Measurements from ENCODE around the gene MLC1. TPM values are rescaled to one million over a fixed set of nuclear protein-coding genes. Genes with fewer than 3 reads are reported as not detected.

Gene MLC1
- total and polyA plus RNA-seq, 10 of the 15 experiments (the other 5 are each of a cell fraction or from before 2014, with no cell fraction given) = 0.03 to 0.15 (median 0.07) TPM; not detected in 7

GRCh38 chr22:50061824-50062355 lies 23.3 kb downstream of the MLC1 start:
- DNase-seq (ENCODE audit: low read depth, low spot score) (no peak), FAIRE-seq (no peak), ATAC-seq (no peak)
- no peaks in the 10 kb centered on the region for H3K79me2 ChIP-seq (ENCODE audit: control insufficient read depth, insufficient read depth, low read length)
- no peak overlapping the region for H3K27ac ChIP-seq (ENCODE audit: control insufficient read depth, insufficient read depth)
- no TSS peak for BruUV-seq (replicated peaks)
- 37% methylated on average over 11 of the region's 17 CpGs for WGBS (ENCODE audit: insufficient coverage, insufficient replicate concordance, low lambda C conversion rate, missing lambda C conversion rate)
- H3K4me2 ChIP-seq (ENCODE audit: control insufficient read depth, insufficient read depth) = no peak overlapping the region
- ChIA-PET SMC1A (ENCODE audit: uncharacterized antibody, unreplicated experiment) (no interaction called here), CTCF (no interaction called here), RAD21 (ENCODE audit: unreplicated experiment) (no interaction called here), POLR2A (no interaction called here)
- H4K20me1 ChIP-seq (ENCODE audit: control insufficient read depth, insufficient read depth) = no peaks in the 10 kb centered on the region
- H3K4me3 ChIP-seq = no peak overlapping the region
- intact Hi-C loops (cut with micrococcal nuclease; ENCODE audit: unreplicated experiment) = no loop called here
- no peak overlapping the region for H2AFZ ChIP-seq (ENCODE audit: control insufficient read depth, low read depth, low read length)
- no peaks in the 10 kb centered on the region for H3K4me1 ChIP-seq (ENCODE audit: control insufficient read depth, insufficient read depth, low read length)
- H3K27me3 ChIP-seq (replicated peaks in 1 of 2; ENCODE audit: control insufficient read depth in 2 of 2, insufficient read depth in 2 of 2, low read length in 1 of 2) = no peaks in the 10 kb centered on the region; a peak in 2 of 4 replicates
- no peaks in the 10 kb centered on the region for H3K9me3 ChIP-seq (replicated peaks; ENCODE audit: control insufficient read depth, insufficient read depth, low read length)
- no peaks in the 10 kb centered on the region for H3K36me3 ChIP-seq (ENCODE audit: control insufficient read depth in 2 of 2, insufficient read depth in 2 of 2, low read length in 1 of 2)
- no peak overlapping the region for H3K9ac ChIP-seq (ENCODE audit: control insufficient read depth, insufficient read depth, low read length)
- TF ChIP-seq SMAD5 (IDR thresholded peaks at IDR 0.05; ENCODE audit: low read depth) (no peak), ZBTB4 (CRISPR knock-in tag; IDR thresholded peaks at IDR 0.05) (no peak), SIX5 (IDR thresholded peaks at IDR 0.05; ENCODE audit: low read depth, low read length, severe bottlenecking) (no peak), ZZZ3 (IDR thresholded peaks at IDR 0.05; ENCODE audit: control insufficient read depth, insufficient read length, low read depth) (no peak), NFIC (IDR thresholded peaks at IDR 0.05; ENCODE audit: low read depth, low read length) (no peak), CREB1 (IDR thresholded peaks at IDR 0.05; ENCODE audit: low read depth) (no peak), RELB (IDR thresholded peaks at IDR 0.05; ENCODE audit: low read depth) (no peak), WRNIP1 (IDR thresholded peaks at IDR 0.05; ENCODE audit: borderline replicate concordance, low read depth, low read length) (no peak), ZNF592 (IDR thresholded peaks at IDR 0.05) (no peak), EP300 (IDR thresholded peaks at IDR 0.05; ENCODE audit: borderline replicate concordance in 1 of 2, control insufficient read depth in 1 of 2, low read depth in 2 of 2, low read length in 2 of 2) (no peak), JUNB (IDR thresholded peaks at IDR 0.05) (no peak)
- in situ Hi-C loops (cut with MboI) = no loop called here

Measured in GM12878 (cell line).